ENCODE measurements around the gene C10orf62.

The C10orf62 gene
- long read RNA-seq = 0 reads

- TF ChIP-seq SPI1 (IDR thresholded peaks at IDR 0.05; ENCODE audit: borderline replicate concordance, low read depth) = no peak
- no peak for TF ChIP-seq REST (IDR thresholded peaks at IDR 0.05; ENCODE audit: insufficient replicate concordance, low read depth)
- TF ChIP-seq POLR2AphosphoS5 (IDR thresholded peaks at IDR 0.05; ENCODE audit: low read depth) = no peak
- TF ChIP-seq GABPA (IDR thresholded peaks at IDR 0.05; ENCODE audit: low read depth) = no peak
- Histone ChIP-seq H3K27me3 (ENCODE audit: insufficient read depth, poor library complexity, severe bottlenecking) (no peaks in the 10 kb centered on the region), H3K4me3 (replicated peaks; ENCODE audit: insufficient read depth, low read length) (no peak within 1 kb of the TSS), H3K27ac (replicated peaks) (no peak within 1 kb of the TSS)
- DNase-seq (ENCODE audit: low read depth in 1 of 2, low spot score in 1 of 2) = no peak
These were observed at the start of gene C10orf62 for GRCh38 chr10:97589479-97589878. Gene C10orf62, plus strand, starts transcription at chr10:97589721. Its CDS starts 177 bp downstream, at chr10:97589898.

- no peak for DNase-seq (ENCODE audit: low read depth in 1 of 2, low spot score in 1 of 2)
- no peak for TF ChIP-seq REST (IDR thresholded peaks at IDR 0.05; ENCODE audit: insufficient replicate concordance, low read depth)
- TF ChIP-seq GABPA (IDR thresholded peaks at IDR 0.05; ENCODE audit: low read depth) = no peak
- no peak for TF ChIP-seq SPI1 (IDR thresholded peaks at IDR 0.05; ENCODE audit: borderline replicate concordance, low read depth)
- no peak for TF ChIP-seq CTCF (IDR thresholded peaks at IDR 0.05; ENCODE audit: insufficient read depth, low read length)
- no peak for TF ChIP-seq POLR2AphosphoS5 (IDR thresholded peaks at IDR 0.05; ENCODE audit: low read depth)
- no peak overlapping the region for H3K27ac ChIP-seq (replicated peaks)
- H3K27me3 ChIP-seq (ENCODE audit: insufficient read depth, poor library complexity, severe bottlenecking) = no peaks in the 10 kb centered on the region
- no peak overlapping the region for H3K4me3 ChIP-seq (replicated peaks; ENCODE audit: insufficient read depth, low read length)
These were observed 48.6 kb upstream of the C10orf62 start for GRCh38 chr10:97540669-97541500.

- no peak for TF ChIP-seq POLR2AphosphoS5 (IDR thresholded peaks at IDR 0.05; ENCODE audit: low read depth)
- no peak for TF ChIP-seq REST (IDR thresholded peaks at IDR 0.05; ENCODE audit: insufficient replicate concordance, low read depth)
- TF ChIP-seq CTCF (IDR thresholded peaks at IDR 0.05; ENCODE audit: insufficient read depth, low read length) = no peak
- no peak for TF ChIP-seq SPI1 (IDR thresholded peaks at IDR 0.05; ENCODE audit: borderline replicate concordance, low read depth)
- TF ChIP-seq GABPA (IDR thresholded peaks at IDR 0.05; ENCODE audit: low read depth) = no peak
- Histone ChIP-seq H3K27ac (replicated peaks) (no peak overlapping the region), H3K27me3 (ENCODE audit: insufficient read depth, poor library complexity, severe bottlenecking) (no peaks in the 10 kb centered on the region), H3K4me3 (replicated peaks; ENCODE audit: insufficient read depth, low read length) (no peak overlapping the region)
- peak; percentile 7 to 22 for DNase-seq (ENCODE audit: low read depth in 1 of 2, low spot score in 1 of 2)
These were observed 47.1 kb upstream of the C10orf62 start for GRCh38 chr10:97542169-97543024.
